ENCODE measurements around the gene TMEM81.

The TMEM81 gene, protein sequence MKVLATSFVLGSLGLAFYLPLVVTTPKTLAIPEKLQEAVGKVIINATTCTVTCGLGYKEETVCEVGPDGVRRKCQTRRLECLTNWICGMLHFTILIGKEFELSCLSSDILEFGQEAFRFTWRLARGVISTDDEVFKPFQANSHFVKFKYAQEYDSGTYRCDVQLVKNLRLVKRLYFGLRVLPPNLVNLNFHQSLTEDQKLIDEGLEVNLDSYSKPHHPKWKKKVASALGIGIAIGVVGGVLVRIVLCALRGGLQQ

DNA sequence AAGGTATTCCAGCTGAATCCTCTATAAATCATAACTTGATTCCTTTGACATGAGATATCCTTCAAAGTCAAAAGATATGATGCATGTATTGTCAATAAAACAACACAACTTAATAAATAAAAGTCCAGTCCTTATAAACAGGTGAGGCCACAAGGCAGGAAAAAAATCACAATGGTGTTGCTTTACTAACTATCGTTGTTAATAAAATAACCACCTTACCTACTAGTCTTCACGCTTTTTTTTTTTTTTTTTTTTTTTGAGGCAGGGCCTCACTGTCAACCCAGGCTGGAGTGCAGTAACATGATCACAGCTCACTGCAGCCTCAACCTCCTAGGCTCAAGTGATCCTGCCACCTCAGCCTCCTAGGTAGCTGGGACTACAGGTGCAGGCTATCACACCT lies at the start of gene TMEM81:
Gene TMEM81 (minus strand): TSS at position 101 of the 400 bp plus-strand sequence. CDS start 140 bp downstream, outside the sequence.
- H3K27ac ChIP-seq (ENCODE audit: low read length) = no peak within 1 kb of the TSS
- no peaks in the 10 kb centered on the region for H3K27me3 ChIP-seq (ENCODE audit: low read depth, low read length)
- H3K4me3 ChIP-seq (ENCODE audit: low read depth in 1 of 2, low read length in 2 of 2) = no peak within 1 kb of the TSS
- no peaks in the 10 kb centered on the region for H3K9me3 ChIP-seq (ENCODE audit: control insufficient read depth in 1 of 2, low read length in 2 of 2)
- H3K36me3 ChIP-seq (ENCODE audit: control insufficient read depth in 1 of 2, insufficient read depth in 2 of 2, low read length in 2 of 2) = peaks cover 39 to 54% of the 10 kb centered on the region in 2 donors
- H3K4me1 ChIP-seq (ENCODE audit: control insufficient read depth in 1 of 2, insufficient read depth in 2 of 2, low read length in 2 of 2) = no peaks in the 10 kb centered on the region

DNA sequence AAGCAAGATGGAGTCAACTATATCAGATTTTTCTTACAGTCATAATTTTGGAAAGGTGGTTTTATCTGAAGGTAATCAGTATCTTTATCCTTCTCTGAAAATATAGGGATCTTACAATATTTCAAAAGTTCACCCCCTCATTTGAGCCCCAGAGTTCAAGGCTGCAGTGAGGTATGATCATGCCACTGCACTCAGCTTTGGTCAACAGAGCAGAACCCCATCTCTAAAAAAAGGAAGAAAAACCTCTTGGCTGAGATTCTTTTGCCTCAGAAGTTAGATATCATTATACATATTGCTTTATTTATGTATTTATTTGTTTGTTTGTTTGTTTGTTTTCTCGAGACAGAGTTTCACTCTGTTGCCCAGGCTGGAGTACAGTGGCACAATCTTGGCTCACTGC lies 49.0 kb upstream of the TMEM81 start:
- H3K9me3 ChIP-seq (ENCODE audit: control insufficient read depth in 1 of 2, low read length in 2 of 2) = no peaks in the 10 kb centered on the region
- H3K27ac ChIP-seq (ENCODE audit: low read length) = no peak overlapping the region
- no peak overlapping the region for H3K4me3 ChIP-seq (ENCODE audit: low read depth in 1 of 2, low read length in 2 of 2)
- no peaks in the 10 kb centered on the region for H3K4me1 ChIP-seq (ENCODE audit: control insufficient read depth in 1 of 2, insufficient read depth in 2 of 2, low read length in 2 of 2)
- no peaks in the 10 kb centered on the region for H3K36me3 ChIP-seq (ENCODE audit: control insufficient read depth in 1 of 2, insufficient read depth in 2 of 2, low read length in 2 of 2)
- H3K27me3 ChIP-seq (ENCODE audit: low read depth, low read length) = no peaks in the 10 kb centered on the region

DNA sequence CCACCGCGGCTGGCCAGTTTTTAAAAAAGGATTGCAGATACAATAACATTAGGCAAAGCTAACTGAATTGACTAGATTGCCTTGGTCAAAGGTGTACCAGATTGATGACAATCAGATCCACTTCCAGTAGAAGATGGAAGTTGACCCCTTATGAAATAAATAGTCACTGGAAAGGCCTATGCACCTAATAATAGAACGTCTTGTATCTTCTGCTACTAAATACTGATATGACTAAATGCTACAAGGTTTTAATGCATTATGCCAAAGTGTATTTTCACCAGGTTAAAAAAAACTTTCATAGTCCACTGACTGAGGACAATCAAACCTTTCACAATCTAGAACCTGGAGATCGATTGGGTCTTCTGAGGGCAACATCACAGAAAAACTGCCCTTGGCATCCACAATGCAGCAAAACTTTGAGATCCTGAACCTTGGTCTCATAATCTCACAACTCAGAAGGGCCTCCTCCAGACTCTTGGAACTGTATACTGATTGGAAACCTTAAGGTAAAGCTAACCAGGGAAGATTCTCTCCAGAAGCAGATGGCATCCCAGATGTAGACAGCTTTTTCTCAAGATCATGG lies 45.3 kb upstream of the TMEM81 start:
- H3K27ac ChIP-seq (ENCODE audit: low read length) = no peak overlapping the region
- no peaks in the 10 kb centered on the region for H3K36me3 ChIP-seq (ENCODE audit: control insufficient read depth in 1 of 2, insufficient read depth in 2 of 2, low read length in 2 of 2)
- H3K27me3 ChIP-seq (ENCODE audit: low read depth, low read length) = no peaks in the 10 kb centered on the region
- H3K4me3 ChIP-seq (ENCODE audit: low read depth in 1 of 2, low read length in 2 of 2) = no peak overlapping the region
- no peaks in the 10 kb centered on the region for H3K4me1 ChIP-seq (ENCODE audit: control insufficient read depth in 1 of 2, insufficient read depth in 2 of 2, low read length in 2 of 2)
- no peaks in the 10 kb centered on the region for H3K9me3 ChIP-seq (ENCODE audit: control insufficient read depth in 1 of 2, low read length in 2 of 2)

DNA sequence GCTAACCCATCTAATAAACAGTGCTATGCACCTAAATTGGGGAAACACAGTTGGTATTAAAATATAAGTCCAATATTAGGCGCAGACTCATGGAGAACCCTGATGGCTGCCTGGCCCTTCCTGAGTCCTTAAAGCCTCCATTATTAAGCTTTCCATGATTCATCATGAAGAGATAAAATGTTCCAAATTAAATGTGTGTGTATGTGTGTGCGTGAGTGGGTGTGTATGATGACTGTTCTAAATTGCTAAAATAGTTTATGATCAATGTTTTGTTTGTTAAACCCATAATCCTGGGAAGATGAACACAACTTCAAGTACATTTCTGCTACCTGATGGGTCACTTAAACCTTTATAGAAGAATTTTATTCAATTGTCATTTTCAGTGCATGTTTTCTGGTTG lies 43.8 kb upstream of the TMEM81 start:
- Histone ChIP-seq H3K4me1 (ENCODE audit: control insufficient read depth in 1 of 2, insufficient read depth in 2 of 2, low read length in 2 of 2) (peaks cover 0 to under 1% of the 10 kb centered on the region in 2 donors), H3K36me3 (ENCODE audit: control insufficient read depth in 1 of 2, insufficient read depth in 2 of 2, low read length in 2 of 2) (no peaks in the 10 kb centered on the region), H3K4me3 (ENCODE audit: low read depth in 1 of 2, low read length in 2 of 2) (no peak overlapping the region), H3K27ac (ENCODE audit: low read length) (no peak overlapping the region), H3K27me3 (ENCODE audit: low read depth, low read length) (no peaks in the 10 kb centered on the region), H3K9me3 (ENCODE audit: control insufficient read depth in 1 of 2, low read length in 2 of 2) (no peaks in the 10 kb centered on the region)

DNA sequence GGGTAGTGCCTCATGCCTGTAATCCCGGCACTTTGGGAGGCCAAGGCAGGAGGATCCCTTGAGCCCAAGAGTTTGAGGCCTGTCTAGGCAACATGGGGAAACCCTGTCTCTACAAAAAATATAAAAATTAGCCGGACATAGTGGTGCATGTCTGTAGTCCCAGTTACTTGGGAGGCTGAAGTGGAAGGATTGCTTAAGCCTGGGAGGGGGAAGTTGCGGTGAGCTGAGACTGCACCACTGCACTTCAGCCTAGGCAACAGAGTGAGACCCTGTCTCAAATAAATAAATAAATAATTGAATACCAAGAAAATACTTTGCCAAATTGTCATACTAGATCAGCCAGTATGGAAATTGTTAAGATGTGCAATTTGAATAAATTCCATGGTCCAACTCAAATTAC lies 43.4 kb upstream of the TMEM81 start:
- Histone ChIP-seq H3K36me3 (ENCODE audit: control insufficient read depth in 1 of 2, insufficient read depth in 2 of 2, low read length in 2 of 2) (no peaks in the 10 kb centered on the region), H3K27ac (ENCODE audit: low read length) (no peak overlapping the region), H3K27me3 (ENCODE audit: low read depth, low read length) (no peaks in the 10 kb centered on the region), H3K4me3 (ENCODE audit: low read depth in 1 of 2, low read length in 2 of 2) (no peak overlapping the region), H3K4me1 (ENCODE audit: control insufficient read depth in 1 of 2, insufficient read depth in 2 of 2, low read length in 2 of 2) (peaks cover 0 to 5% of the 10 kb centered on the region in 2 donors), H3K9me3 (ENCODE audit: control insufficient read depth in 1 of 2, low read length in 2 of 2) (no peaks in the 10 kb centered on the region)

DNA sequence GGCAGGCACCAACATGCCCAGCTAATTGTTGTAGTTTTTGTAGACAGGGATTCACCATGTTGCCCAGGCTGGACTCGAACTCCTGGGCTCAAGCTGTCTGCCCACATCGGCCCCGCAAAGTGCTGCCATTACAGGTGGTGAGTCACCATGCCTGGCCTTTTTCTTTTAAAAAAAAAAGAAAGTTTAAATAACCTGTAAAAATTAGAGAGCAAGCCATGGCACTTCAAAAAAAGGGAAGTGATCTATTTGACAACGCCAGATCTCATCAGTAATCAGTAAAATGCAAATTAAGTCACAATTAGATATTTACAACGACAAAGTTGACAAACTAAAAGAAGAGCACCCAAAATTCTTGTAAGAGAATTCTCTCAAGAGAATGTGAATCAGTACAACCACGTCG lies 40.5 kb upstream of the TMEM81 start:
- Histone ChIP-seq H3K9me3 (ENCODE audit: control insufficient read depth in 1 of 2, low read length in 2 of 2) (no peaks in the 10 kb centered on the region), H3K4me1 (ENCODE audit: control insufficient read depth in 1 of 2, insufficient read depth in 2 of 2, low read length in 2 of 2) (peaks cover 3 to 21% of the 10 kb centered on the region in 2 donors), H3K4me3 (ENCODE audit: low read depth in 1 of 2, low read length in 2 of 2) (no peak overlapping the region), H3K36me3 (ENCODE audit: control insufficient read depth in 1 of 2, insufficient read depth in 2 of 2, low read length in 2 of 2) (peaks cover 0 to 4% of the 10 kb centered on the region in 2 donors), H3K27ac (ENCODE audit: low read length) (no peak overlapping the region), H3K27me3 (ENCODE audit: low read depth, low read length) (no peaks in the 10 kb centered on the region)

DNA sequence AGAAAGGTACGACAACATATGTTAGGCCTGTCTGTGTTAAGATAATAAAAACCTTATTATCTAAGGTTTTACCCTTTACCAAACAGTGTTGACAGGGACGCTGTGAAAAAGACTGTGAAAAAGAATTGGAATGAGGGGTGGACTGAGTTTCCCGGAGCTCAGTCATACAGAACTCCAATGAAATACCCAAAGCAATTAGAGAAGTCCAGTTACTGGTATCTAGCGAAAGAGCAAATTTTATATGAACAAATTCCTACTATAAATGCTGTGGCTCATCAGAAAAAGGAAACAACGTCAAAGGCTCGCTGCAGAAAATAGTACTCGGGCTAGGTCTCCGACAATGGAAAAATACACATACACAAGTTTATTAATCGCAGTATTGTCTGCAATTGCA lies 38.2 kb upstream of the TMEM81 start:
- peak overlapping the region; percentile 99 for H3K27ac ChIP-seq (ENCODE audit: low read length)
- no peaks in the 10 kb centered on the region for H3K9me3 ChIP-seq (ENCODE audit: control insufficient read depth in 1 of 2, low read length in 2 of 2)
- peaks cover 0 to 10% of the 10 kb centered on the region in 2 donors for H3K36me3 ChIP-seq (ENCODE audit: control insufficient read depth in 1 of 2, insufficient read depth in 2 of 2, low read length in 2 of 2)
- H3K4me3 ChIP-seq (ENCODE audit: low read depth in 1 of 2, low read length in 2 of 2) = peak overlapping the region; percentile 91 to 99
- peaks cover 3 to 25% of the 10 kb centered on the region in 2 donors for H3K4me1 ChIP-seq (ENCODE audit: control insufficient read depth in 1 of 2, insufficient read depth in 2 of 2, low read length in 2 of 2)
- H3K27me3 ChIP-seq (ENCODE audit: low read depth, low read length) = no peaks in the 10 kb centered on the region

DNA sequence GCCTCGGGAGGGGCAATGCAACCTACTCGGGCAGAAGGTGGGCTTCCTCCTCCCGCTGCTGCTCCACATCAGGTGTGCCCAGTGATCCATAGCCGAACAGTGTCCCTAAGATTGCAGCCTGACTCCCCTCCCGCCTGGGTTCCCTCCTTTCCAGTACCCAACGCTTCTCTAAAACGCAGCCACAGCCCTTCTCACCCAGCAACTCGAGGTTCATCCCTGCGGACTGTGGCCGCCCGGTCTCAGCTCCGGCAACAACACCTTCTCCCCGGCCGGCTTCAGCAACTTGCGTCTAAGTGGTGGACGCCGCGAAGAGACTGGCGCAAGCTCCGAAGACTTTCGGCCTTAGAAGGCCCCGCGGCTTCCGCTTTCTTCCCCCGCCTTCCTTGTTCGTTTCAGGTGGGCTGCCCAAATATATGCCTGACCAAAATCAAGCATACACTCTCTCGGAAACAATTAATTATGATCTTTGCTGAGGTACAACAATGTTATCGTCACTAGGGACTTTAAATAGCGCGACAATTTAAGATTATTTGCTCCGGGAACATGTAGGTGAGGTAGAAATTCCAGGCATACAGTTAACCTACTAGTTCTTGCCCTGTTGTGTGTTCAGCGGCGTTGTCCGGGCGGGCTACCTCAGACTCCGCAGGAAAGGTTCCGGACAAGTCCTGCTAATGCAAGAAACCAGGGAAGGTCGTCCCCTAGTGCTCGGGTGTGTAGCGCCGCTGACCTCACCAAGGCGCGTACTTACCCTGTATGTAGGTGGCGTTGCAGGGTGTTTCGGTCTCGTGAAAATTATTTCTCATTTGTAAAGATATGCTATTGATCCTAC lies 37.6 kb upstream of the TMEM81 start, which contains the start of gene RBBP5:
Gene RBBP5 (minus strand): TSS at position 319 of the 829 bp plus-strand sequence. CDS start 105 bp downstream, at position 214.
- H3K27me3 ChIP-seq (ENCODE audit: low read depth, low read length) = no peaks in the 10 kb centered on the region
- no peaks in the 10 kb centered on the region for H3K9me3 ChIP-seq (ENCODE audit: control insufficient read depth in 1 of 2, low read length in 2 of 2)
- H3K27ac ChIP-seq (ENCODE audit: low read length) = peak within 1 kb of the TSS; percentile 99
- H3K36me3 ChIP-seq (ENCODE audit: control insufficient read depth in 1 of 2, insufficient read depth in 2 of 2, low read length in 2 of 2) = peaks cover 0 to 10% of the 10 kb centered on the region in 2 donors
- H3K4me3 ChIP-seq (ENCODE audit: low read depth in 1 of 2, low read length in 2 of 2) = peak within 1 kb of the TSS; percentile 91 to 99
- peaks cover 3 to 25% of the 10 kb centered on the region in 2 donors for H3K4me1 ChIP-seq (ENCODE audit: control insufficient read depth in 1 of 2, insufficient read depth in 2 of 2, low read length in 2 of 2)

DNA sequence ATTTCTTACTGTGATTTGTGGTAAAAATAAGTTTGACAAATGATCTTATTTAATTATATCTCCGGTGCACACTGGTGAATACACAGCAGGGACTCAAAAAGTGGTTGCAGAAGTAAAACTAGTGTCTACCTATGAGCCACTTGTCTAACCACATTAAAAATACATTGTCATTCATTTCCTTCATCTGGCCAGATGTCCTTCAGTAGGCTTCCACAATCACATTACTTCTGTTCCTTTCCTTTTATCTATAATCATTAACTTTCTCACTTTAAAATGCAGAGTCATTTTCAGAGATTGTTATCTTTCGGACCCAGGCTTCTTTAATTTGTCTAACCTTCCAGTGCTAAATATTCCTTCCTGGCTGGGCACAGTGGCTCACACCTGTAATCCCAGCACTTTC lies 34.5 kb upstream of the TMEM81 start:
- peaks cover 12 to 18% of the 10 kb centered on the region in 2 donors for H3K36me3 ChIP-seq (ENCODE audit: control insufficient read depth in 1 of 2, insufficient read depth in 2 of 2, low read length in 2 of 2)

DNA sequence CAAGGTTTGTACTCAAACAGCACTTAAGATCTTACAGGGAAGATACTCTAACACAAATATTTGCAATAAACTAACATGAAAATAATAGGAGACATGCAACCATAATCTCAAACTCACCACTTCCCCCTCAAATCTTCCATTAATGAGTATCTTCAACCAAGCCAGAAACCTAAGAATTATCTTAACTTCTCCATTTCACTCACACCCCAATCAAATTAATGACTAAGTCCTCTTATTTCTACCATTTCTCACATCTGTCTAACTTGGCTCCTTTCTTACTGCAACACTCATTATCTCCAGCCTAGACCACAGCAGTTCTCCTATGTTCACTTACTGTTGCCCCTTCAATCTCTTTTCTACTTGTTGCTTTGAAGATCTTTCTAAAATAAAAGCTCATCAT lies 27.1 kb upstream of the TMEM81 start:
- no peak overlapping the region for H3K27ac ChIP-seq (ENCODE audit: low read length)
- no peaks in the 10 kb centered on the region for H3K27me3 ChIP-seq (ENCODE audit: low read depth, low read length)
- no peak overlapping the region for H3K4me3 ChIP-seq (ENCODE audit: low read depth in 1 of 2, low read length in 2 of 2)
- no peaks in the 10 kb centered on the region for H3K9me3 ChIP-seq (ENCODE audit: control insufficient read depth in 1 of 2, low read length in 2 of 2)
- peaks cover 24 to 33% of the 10 kb centered on the region in 2 donors for H3K36me3 ChIP-seq (ENCODE audit: control insufficient read depth in 1 of 2, insufficient read depth in 2 of 2, low read length in 2 of 2)
- H3K4me1 ChIP-seq (ENCODE audit: control insufficient read depth in 1 of 2, insufficient read depth in 2 of 2, low read length in 2 of 2) = no peaks in the 10 kb centered on the region

More for the DNA sequence above, 34.5 kb upstream of the TMEM81 start:
- H3K4me1 ChIP-seq (ENCODE audit: control insufficient read depth in 1 of 2, insufficient read depth in 2 of 2, low read length in 2 of 2) = peaks cover 3 to 25% of the 10 kb centered on the region in 2 donors
- H3K27ac ChIP-seq (ENCODE audit: low read length) = no peak overlapping the region
- H3K27me3 ChIP-seq (ENCODE audit: low read depth, low read length) = no peaks in the 10 kb centered on the region
- no peak overlapping the region for H3K4me3 ChIP-seq (ENCODE audit: low read depth in 1 of 2, low read length in 2 of 2)
- H3K9me3 ChIP-seq (ENCODE audit: control insufficient read depth in 1 of 2, low read length in 2 of 2) = no peaks in the 10 kb centered on the region

DNA sequence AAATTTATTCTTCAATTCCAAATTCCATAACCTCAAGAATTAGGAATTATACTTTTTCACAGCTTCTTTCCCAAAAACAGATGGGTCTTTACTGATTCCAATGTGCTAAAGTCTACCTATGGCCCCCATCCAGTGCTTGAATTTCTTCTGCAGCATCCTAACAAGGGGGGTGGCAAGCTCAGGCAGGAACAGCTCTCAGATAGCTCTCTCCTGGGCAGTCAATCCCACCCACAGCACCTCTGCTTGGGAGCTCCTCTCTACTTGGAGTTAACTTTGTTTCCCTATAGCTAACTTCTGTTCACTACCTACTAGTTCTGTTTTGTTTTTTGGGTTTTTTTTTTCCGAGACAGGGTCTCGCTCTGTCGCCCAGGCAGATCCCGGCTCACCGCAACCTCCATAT lies 25.5 kb upstream of the TMEM81 start:
- Histone ChIP-seq H3K4me1 (ENCODE audit: control insufficient read depth in 1 of 2, insufficient read depth in 2 of 2, low read length in 2 of 2) (no peaks in the 10 kb centered on the region), H3K9me3 (ENCODE audit: control insufficient read depth in 1 of 2, low read length in 2 of 2) (no peaks in the 10 kb centered on the region), H3K4me3 (ENCODE audit: low read depth in 1 of 2, low read length in 2 of 2) (no peak overlapping the region), H3K27me3 (ENCODE audit: low read depth, low read length) (no peaks in the 10 kb centered on the region), H3K27ac (ENCODE audit: low read length) (no peak overlapping the region), H3K36me3 (ENCODE audit: control insufficient read depth in 1 of 2, insufficient read depth in 2 of 2, low read length in 2 of 2) (peaks cover 33 to 37% of the 10 kb centered on the region in 2 donors)
